Tibial nerve (tissue), 4 donors: ENCODE results near the gene NPFFR1. TPM values are rescaled to one million over a fixed set of nuclear protein-coding genes. Genes with fewer than 3 reads are reported as not detected.
"Not testable (repeated sequence)": the region's sequence is repeated elsewhere in the genome, so short reads cannot be mapped to it uniquely, and the experiment has no call there.

Experiments used
- DNase-seq, 2 donors: peaks; one replicate each; pipeline ENCODE4 v3.0.0-alpha.2; 2019; ENCODE audit warnings: low spot score in 2 of 2
- H3K27ac ChIP-seq, 4 donors: fragments of 200-600 bp; sonication (generic) in 3 of 4; one replicate each; pipeline ENCODE4 v1.5.1; 2017 to 2019; ENCODE audit warnings: mild to moderate bottlenecking in 1 of 4
- H3K27me3 ChIP-seq, 2 donors: fragments of 200-600 bp; sonication (generic) in 1 of 2; one replicate each; pipeline versions ENCODE4 v1.5.1 to v1.6.0; 2017 to 2019
- H3K36me3 ChIP-seq, 3 donors: fragments of 200-600 bp; sonication (generic); one replicate each; pipeline ENCODE4 v1.5.1; 2018 to 2019
- H3K4me1 ChIP-seq, 4 donors: fragments of 200-600 bp; sonication (generic) in 3 of 4; one replicate each; pipeline ENCODE4 v1.5.1; 2017 to 2019
- H3K4me3 ChIP-seq, 4 donors: fragments of 200-600 bp; sonication (generic) in 3 of 4; one replicate each; pipeline ENCODE4 v1.5.1; 2017 to 2019; ENCODE audit warnings: mild to moderate bottlenecking in 1 of 4, moderate library complexity in 1 of 4
- H3K9me3 ChIP-seq, 4 donors: fragments of 200-600 bp; sonication (generic) in 3 of 4; one replicate each; pipeline ENCODE4 v1.5.1; 2017 to 2019
- EP300 ChIP-seq, 2 donors: sonication (generic); formaldehyde crosslinking; IDR thresholded peaks; one replicate each; pipeline ENCODE4 v1.6.1; 2017; ENCODE audit warnings: antibody characterized with exemption in 2 of 2, mild to moderate bottlenecking in 1 of 2
- POLR2A ChIP-seq, 2 donors: fragments of 450-650 bp; IDR thresholded peaks; one replicate each; pipeline ENCODE4 v1.6.1; 2017; ENCODE audit warnings: antibody characterized with exemption in 2 of 2, mild to moderate bottlenecking in 2 of 2, moderate library complexity in 2 of 2
- WGBS, 2 donors: methylation state at CpG; one replicate each; pipeline ENCODE4 v1.1.5; 2018; 5-methylcytosine and 5-hydroxymethylcytosine counted together
- total RNA-seq, 4 donors: library from RNA; depleted of rRNA; stranded (reverse); fragments of >200 nt; gene quantifications; one replicate each; pipeline ENCODE4 v1.1.0, GENCODE V29; 2016
- TF ChIP-seq, protein P1 (sequence below), 5 experiments: fragments of 200-600 bp in 3 of 5; fragments of 450-650 bp in 2 of 5; sonication (generic) in 3 of 5; IDR thresholded peaks; one replicate each; pipeline ENCODE4 v1.5.1; 2016 to 2019; ENCODE audit warnings: antibody characterized with exemption in 5 of 5, mild to moderate bottlenecking in 3 of 5, moderate library complexity in 2 of 5

Gene NPFFR1
- total RNA-seq, 4 donors from 2014 or later, result 1.8 to 5.7 (median 4.4) TPM

- no peak for DNase-seq
- Histone ChIP-seq H3K4me3 (no peak overlapping the region), H3K9me3 (no peaks in the 10 kb centered on the region), H3K27ac (peak overlapping the region in 3 of 4 donors; percentile 32 to 63 (median 51)), H3K27me3 (no peaks in the 10 kb centered on the region), H3K36me3 (peaks cover 0 to 5% (median 0%) of the 10 kb centered on the region in 3 donors), H3K4me1 (peaks cover 0 to 24% (median 3%) of the 10 kb centered on the region in 4 donors)
- peak; percentile 13 to 26 for TF ChIP-seq EP300 (IDR thresholded peaks at IDR 0.05)
- TF ChIP-seq, protein P1, sequence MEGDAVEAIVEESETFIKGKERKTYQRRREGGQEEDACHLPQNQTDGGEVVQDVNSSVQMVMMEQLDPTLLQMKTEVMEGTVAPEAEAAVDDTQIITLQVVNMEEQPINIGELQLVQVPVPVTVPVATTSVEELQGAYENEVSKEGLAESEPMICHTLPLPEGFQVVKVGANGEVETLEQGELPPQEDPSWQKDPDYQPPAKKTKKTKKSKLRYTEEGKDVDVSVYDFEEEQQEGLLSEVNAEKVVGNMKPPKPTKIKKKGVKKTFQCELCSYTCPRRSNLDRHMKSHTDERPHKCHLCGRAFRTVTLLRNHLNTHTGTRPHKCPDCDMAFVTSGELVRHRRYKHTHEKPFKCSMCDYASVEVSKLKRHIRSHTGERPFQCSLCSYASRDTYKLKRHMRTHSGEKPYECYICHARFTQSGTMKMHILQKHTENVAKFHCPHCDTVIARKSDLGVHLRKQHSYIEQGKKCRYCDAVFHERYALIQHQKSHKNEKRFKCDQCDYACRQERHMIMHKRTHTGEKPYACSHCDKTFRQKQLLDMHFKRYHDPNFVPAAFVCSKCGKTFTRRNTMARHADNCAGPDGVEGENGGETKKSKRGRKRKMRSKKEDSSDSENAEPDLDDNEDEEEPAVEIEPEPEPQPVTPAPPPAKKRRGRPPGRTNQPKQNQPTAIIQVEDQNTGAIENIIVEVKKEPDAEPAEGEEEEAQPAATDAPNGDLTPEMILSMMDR (IDR thresholded peaks at IDR 0.05), result no peak
- WGBS, 2 donors, result 66 to 68% methylated on average over 3 of the region's 3 CpGs
These were observed 56.1 kb downstream of the NPFFR1 start for GRCh38 chr10:70227548-70228320.

DNA sequence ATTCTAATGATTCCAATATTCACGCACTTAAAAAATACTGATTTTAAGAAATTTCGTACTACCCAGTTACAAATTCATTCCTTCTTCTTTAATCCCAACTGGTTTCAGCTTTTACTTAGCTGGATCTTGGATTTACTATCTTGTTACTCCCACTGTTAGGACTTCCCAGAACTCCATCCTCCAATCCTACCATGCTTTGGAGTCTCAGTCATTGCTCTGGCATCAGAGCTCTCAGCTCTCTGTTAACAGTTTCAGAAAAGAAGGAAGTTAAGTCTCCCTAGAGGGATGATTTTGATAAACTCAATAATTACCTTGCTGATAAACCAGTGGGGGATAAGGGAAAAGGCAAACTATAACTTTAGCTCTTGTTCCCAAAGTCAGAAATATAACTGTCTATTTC, 60.1 kb downstream of the NPFFR1 start:
- no peaks in the 10 kb centered on the region for H3K9me3 ChIP-seq
- peaks cover 0 to 22% (median 2%) of the 10 kb centered on the region in 4 donors for H3K4me1 ChIP-seq
- no peak overlapping the region for H3K27ac ChIP-seq
- H3K27me3 ChIP-seq, result no peaks in the 10 kb centered on the region
- H3K36me3 ChIP-seq, result peaks cover 0 to 4% (median 0%) of the 10 kb centered on the region in 3 donors
- no peak overlapping the region for H3K4me3 ChIP-seq
- WGBS, 2 donors, result 93 to 94% methylated on average over 2 of the region's 2 CpGs
- TF ChIP-seq, protein P1 (IDR thresholded peaks at IDR 0.05), result no peak
- no peak for TF ChIP-seq EP300 (IDR thresholded peaks at IDR 0.05)
- TF ChIP-seq POLR2A (IDR thresholded peaks at IDR 0.05), result no peak
- DNase-seq, result no peak

DNA sequence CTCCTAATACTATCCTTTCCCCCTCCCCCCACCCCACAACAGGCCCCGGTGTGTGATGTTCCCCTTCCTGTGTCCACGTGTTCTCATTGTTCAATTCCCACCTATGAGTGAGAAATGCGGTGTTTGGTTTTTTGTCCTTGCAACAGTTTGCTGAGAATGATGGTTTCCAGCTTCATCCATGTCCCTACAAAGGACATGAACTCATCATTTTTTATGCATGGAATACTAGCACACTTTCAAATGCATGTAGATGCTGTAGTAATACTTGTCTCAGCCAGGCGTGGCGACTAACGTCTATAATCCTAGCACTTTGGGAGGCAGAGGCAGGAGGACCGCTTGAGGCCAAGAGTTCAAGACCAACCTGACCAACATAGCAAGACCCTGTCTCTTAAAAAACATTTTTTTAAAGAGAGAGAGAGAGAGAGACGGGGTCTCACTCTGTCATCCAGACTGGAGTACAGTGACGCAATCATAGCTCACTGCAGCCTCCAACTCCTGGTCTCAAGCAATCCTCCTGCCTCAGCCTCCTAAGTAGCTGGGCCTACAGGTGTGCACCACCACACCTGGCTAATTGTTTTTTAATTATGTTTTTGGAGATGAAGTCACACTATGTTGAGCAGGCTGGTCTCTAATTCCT, 60.9 kb downstream of the NPFFR1 start:
- peaks cover 0 to 14% (median 2%) of the 10 kb centered on the region in 4 donors for H3K4me1 ChIP-seq
- H3K36me3 ChIP-seq, H3K9me3 ChIP-seq, H3K4me3 ChIP-seq, H3K27ac ChIP-seq, DNase-seq, H3K27me3 ChIP-seq: not testable (repeated sequence)
- WGBS, 2 donors, result 78 to 84% methylated on average over 9 of the region's 9 CpGs

DNA sequence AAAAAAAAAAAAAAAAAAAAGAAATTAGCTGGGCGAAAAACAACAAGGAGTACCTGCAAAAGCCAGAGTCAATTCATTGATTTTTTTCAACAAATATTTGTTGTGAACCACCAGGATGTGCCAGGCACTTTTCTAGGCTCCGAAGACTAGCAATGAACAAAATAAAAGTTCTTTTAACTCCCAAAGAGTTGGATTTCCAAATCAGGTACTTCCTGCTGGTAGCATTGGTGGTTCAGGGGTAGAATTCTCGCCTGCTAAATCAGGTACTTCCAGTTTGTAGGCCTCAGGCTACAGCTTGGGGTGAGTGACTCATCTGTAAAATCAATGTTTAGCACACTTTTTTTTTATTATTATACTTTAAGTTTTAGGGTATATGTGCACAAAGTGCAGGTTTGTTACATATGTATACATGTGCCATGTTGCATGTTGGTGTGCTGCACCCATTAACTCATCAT, 61.4 kb downstream of the NPFFR1 start:
- no peaks in the 10 kb centered on the region for H3K27me3 ChIP-seq
- no peak for DNase-seq
- 91 to 96% methylated on average over 3 of the region's 3 CpGs for WGBS, 2 donors
- peaks cover 0 to 10% (median 2%) of the 10 kb centered on the region in 4 donors for H3K4me1 ChIP-seq
- peaks cover 0 to 7% (median 0%) of the 10 kb centered on the region in 3 donors for H3K36me3 ChIP-seq
- H3K9me3 ChIP-seq, result no peaks in the 10 kb centered on the region
- no peak overlapping the region for H3K4me3 ChIP-seq
- no peak for TF ChIP-seq EP300 (IDR thresholded peaks at IDR 0.05)
- TF ChIP-seq POLR2A (IDR thresholded peaks at IDR 0.05), result no peak
- TF ChIP-seq, protein P1 (IDR thresholded peaks at IDR 0.05), result no peak
- H3K27ac ChIP-seq, result peak overlapping the region in 1 of 4 donors; percentile 68

GRCh38 chr10:70221030-70221429, 62.8 kb downstream of the NPFFR1 start:
- Histone ChIP-seq H3K4me3 (no peak overlapping the region), H3K27me3 (no peaks in the 10 kb centered on the region), H3K27ac (peak overlapping the region in 3 of 4 donors; percentile 29 to 68 (median 65)), H3K4me1 (peaks cover 0 to 10% (median 2%) of the 10 kb centered on the region in 4 donors), H3K36me3 (peaks cover 0 to 20% (median 0%) of the 10 kb centered on the region in 3 donors), H3K9me3 (no peaks in the 10 kb centered on the region)
- TF ChIP-seq POLR2A (IDR thresholded peaks at IDR 0.05) (no peak), EP300 (IDR thresholded peaks at IDR 0.05) (no peak)
- TF ChIP-seq, protein P1 (IDR thresholded peaks at IDR 0.05), result no peak
- no peak for DNase-seq
- 23 to 28% methylated on average over 1 of the region's 1 CpG for WGBS, 2 donors
